ENCODE results near the gene PIEZO1. TPM values are rescaled to one million over a fixed set of nuclear protein-coding genes. Genes with fewer than 3 reads are reported as not detected.

The PIEZO1 gene
- total RNA-seq, 1 experiment from 2014 or later = 71.1 TPM

DNA sequence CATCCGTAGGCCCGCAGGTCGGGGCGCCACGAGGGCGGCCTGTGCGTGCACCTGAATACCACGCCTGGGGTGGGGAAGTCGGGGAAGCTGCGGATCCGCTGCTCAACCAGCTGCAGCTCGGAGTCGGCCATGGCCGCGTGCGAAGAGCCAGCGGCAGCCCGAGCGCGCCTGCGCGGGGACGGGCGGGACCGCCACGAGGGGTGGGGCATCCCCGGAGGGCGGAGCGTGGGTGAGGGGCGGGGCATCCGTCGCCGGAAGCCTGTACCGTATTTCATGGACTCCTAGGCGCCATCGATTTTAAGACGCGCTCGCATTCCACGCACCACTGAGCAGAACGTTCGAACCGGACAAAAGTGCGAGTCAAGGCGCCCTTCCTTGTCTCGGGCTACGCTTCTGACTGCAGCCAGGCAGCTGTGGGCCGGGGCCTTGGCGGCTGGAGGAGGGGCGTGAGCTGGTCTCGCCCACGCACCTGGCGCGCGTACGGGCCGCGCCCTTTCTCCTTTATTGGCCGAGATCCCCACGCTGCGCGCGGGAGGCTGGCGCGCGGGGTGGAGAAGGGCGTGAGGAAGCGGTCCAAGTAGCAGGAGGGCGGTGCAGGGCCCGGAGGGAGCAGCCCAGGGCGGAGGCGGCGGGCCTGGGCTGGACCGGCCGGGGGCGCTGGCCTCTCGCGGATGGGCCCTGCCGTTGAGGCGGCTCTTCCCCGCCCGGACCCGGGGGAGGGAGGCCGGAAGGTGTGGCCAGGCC, 26.9 kb upstream of the PIEZO1 start, which contains the start of gene APRT:
APRT (minus strand) TSS at position 160 of the 744 bp plus-strand sequence; CDS start at position 131, 29 bp downstream.
- Histone ChIP-seq H2BK120ac (ENCODE audit: low read depth, low read length, poor library complexity, severe bottlenecking) (peak within 1 kb of the TSS; percentile 51), H2BK20ac (ENCODE audit: low read depth, low read length, poor library complexity, severe bottlenecking) (no peak within 1 kb of the TSS), H3K27me3 (ENCODE audit: insufficient read depth, low read length) (no peaks in the 10 kb centered on the region), H3K14ac (ENCODE audit: insufficient read depth, low read length) (peak within 1 kb of the TSS; percentile 91), H3K79me2 (ENCODE audit: insufficient read depth, low read length) (peaks cover 3% of the 10 kb centered on the region; the same call in 1 of the 2 replicates), H3K4me2 (ENCODE audit: insufficient read depth, insufficient read length, low read length) (peak within 1 kb of the TSS; percentile 81), H3K56ac (ENCODE audit: insufficient read length, low read depth, low read length) (no peak within 1 kb of the TSS), H2AFZ (ENCODE audit: low read length) (no peak within 1 kb of the TSS), H3K4me1 (ENCODE audit: insufficient read depth, low read length) (no peaks in the 10 kb centered on the region), H3K18ac (ENCODE audit: insufficient read length, low read depth, low read length) (peak within 1 kb of the TSS; percentile 86), H3K23ac (ENCODE audit: insufficient read length, low read depth, low read length) (no peak within 1 kb of the TSS), H3K23me2 (ENCODE audit: insufficient read length, low read depth, low read length, poor library complexity, severe bottlenecking) (peaks cover 9% of the 10 kb centered on the region), H3T11ph (ENCODE audit: low read length) (no peak within 1 kb of the TSS), H3K79me1 (ENCODE audit: insufficient read depth, low read depth, low read length, poor library complexity, severe bottlenecking) (no peaks in the 10 kb centered on the region), H4K5ac (ENCODE audit: insufficient read length, low read depth, low read length) (no peak within 1 kb of the TSS), H2AK5ac (ENCODE audit: insufficient read length, low read length) (no peak within 1 kb of the TSS), H4K8ac (replicated peaks; ENCODE audit: insufficient read length, low read depth, low read length) (no peak within 1 kb of the TSS), H3K9ac (ENCODE audit: extremely low read depth, insufficient read length, low read length) (peak within 1 kb of the TSS; percentile 82), H3K9me3 (ENCODE audit: control insufficient read depth, low read depth, low read length) (no peaks in the 10 kb centered on the region), H2BK5ac (ENCODE audit: insufficient read length, low read length) (no peak within 1 kb of the TSS), H4K20me1 (ENCODE audit: control insufficient read depth, insufficient read depth, insufficient read length) (peaks cover 3% of the 10 kb centered on the region), H4K91ac (ENCODE audit: insufficient read length, low read depth, low read length) (no peak within 1 kb of the TSS), H2BK12ac (ENCODE audit: insufficient read length, low read depth, low read length) (no peak within 1 kb of the TSS), H3K4ac (ENCODE audit: low read depth, low read length) (no peak within 1 kb of the TSS; the same call in 1 of the 2 replicates), H3K27ac (ENCODE audit: insufficient read length, low read depth, low read length) (no peak within 1 kb of the TSS), H2BK15ac (ENCODE audit: low read depth, low read length) (no peak within 1 kb of the TSS)
- Mint-ChIP-seq H3K36me3 (ENCODE audit: insufficient read depth in 1 of 3, low read depth in 3 of 3) (peaks cover 17 to 40% (median 33%) of the 10 kb centered on the region in 3 experiments; a peak in 6 of 7 replicates), H3K27ac (peak within 1 kb of the TSS; percentile 97 to 98 (median 97)), H3K9me3 (no peaks in the 10 kb centered on the region), H3K27me3 (ENCODE audit: low read depth) (no peaks in the 10 kb centered on the region; the same call in 1 of the 2 replicates), H3K4me3 (peak within 1 kb of the TSS; percentile 83 to 93), H3K4me1 (peaks cover 6 to 10% of the 10 kb centered on the region in 2 experiments)
- TF ChIP-seq, protein P1, sequence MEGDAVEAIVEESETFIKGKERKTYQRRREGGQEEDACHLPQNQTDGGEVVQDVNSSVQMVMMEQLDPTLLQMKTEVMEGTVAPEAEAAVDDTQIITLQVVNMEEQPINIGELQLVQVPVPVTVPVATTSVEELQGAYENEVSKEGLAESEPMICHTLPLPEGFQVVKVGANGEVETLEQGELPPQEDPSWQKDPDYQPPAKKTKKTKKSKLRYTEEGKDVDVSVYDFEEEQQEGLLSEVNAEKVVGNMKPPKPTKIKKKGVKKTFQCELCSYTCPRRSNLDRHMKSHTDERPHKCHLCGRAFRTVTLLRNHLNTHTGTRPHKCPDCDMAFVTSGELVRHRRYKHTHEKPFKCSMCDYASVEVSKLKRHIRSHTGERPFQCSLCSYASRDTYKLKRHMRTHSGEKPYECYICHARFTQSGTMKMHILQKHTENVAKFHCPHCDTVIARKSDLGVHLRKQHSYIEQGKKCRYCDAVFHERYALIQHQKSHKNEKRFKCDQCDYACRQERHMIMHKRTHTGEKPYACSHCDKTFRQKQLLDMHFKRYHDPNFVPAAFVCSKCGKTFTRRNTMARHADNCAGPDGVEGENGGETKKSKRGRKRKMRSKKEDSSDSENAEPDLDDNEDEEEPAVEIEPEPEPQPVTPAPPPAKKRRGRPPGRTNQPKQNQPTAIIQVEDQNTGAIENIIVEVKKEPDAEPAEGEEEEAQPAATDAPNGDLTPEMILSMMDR (conservative IDR thresholded peaks at IDR 0.05) = peak; percentile 55
- whole genome bisulfite sequencing (ENCODE audit: extremely low coverage, insufficient read length, low lambda C conversion rate) = no CpG with 5 or more reads among the region's 84 CpGs
- DNase-seq = peak; percentile 91
